Measurements from ENCODE around the gene TEKTIP1.
A peak's percentile ranks its signal among the peaks of the same experiment; 100 is the strongest.
"Not testable (repeated sequence)": the region's sequence is repeated elsewhere in the genome, so short reads cannot be mapped to it uniquely, and the experiment has no call there.

The TEKTIP1 gene

GRCh38 chr19:3555653-3556422 lies 16.9 kb downstream of the TEKTIP1 start:
- H3K9me3 ChIP-seq, result no peaks in the 10 kb centered on the region
- peak overlapping the region; percentile 87 for H3K9ac ChIP-seq
- peak overlapping the region; percentile 95 for H3K4me3 ChIP-seq
- H3K27me3 ChIP-seq, result no peaks in the 10 kb centered on the region
- TF ChIP-seq Cebpa-rat (IDR thresholded peaks at IDR 0.05), result no peak
- H3K27ac ChIP-seq, result peak overlapping the region; percentile 86
- peaks cover 91% of the 10 kb centered on the region for H3K4me1 ChIP-seq
- H3K4me2 ChIP-seq, result peak overlapping the region; percentile 95
- peaks cover 61% of the 10 kb centered on the region for H4K20me1 ChIP-seq
- peaks cover 8% of the 10 kb centered on the region for H3K36me3 ChIP-seq

GRCh38 chr19:3556423-3556977 lies 17.5 kb downstream of the TEKTIP1 start:
- Histone ChIP-seq H3K27ac (peak overlapping the region; percentile 86), H3K36me3 (peaks cover 1% of the 10 kb centered on the region; the same call in 1 of the 2 replicates), H3K27me3 (no peaks in the 10 kb centered on the region), H3K4me3 (peak overlapping the region; percentile 95), H3K9me3 (no peaks in the 10 kb centered on the region), H3K4me1 (peaks cover 92% of the 10 kb centered on the region), H3K9ac (peak overlapping the region; percentile 87), H3K4me2 (peak overlapping the region; percentile 95), H4K20me1 (peaks cover 54% of the 10 kb centered on the region)
- TF ChIP-seq Cebpa-rat (IDR thresholded peaks at IDR 0.05), result no peak

DNA sequence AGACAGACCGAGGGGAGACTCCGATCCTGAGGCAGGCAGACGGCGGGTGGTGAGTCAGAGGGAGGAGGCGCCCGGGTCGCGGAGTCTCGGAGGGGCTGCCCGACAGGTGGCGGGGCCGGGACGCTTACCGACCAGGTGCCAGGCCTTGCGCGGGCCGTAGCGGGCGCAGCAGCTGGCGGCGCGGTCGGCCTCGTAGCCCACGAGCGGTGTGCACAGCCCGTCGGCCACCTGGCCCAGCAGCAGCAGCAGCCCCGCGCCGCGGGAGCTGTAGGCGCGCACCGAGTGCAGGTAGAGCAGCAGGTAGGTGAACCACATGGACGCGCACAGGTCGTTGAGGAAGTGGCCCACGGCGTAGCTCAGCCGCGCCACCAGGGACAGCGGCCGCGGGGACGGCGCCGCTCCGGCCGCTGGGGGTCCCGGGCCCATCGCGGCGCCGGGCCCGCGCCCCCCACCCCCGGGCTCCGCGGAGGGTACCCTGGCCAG lies 18.0 kb downstream of the TEKTIP1 start:
- H4K20me1 ChIP-seq, result peaks cover 49% of the 10 kb centered on the region
- peak overlapping the region; percentile 95 for H3K4me2 ChIP-seq
- TF ChIP-seq Cebpa-rat (IDR thresholded peaks at IDR 0.05), result no peak
- no peaks in the 10 kb centered on the region for H3K36me3 ChIP-seq
- H3K9me3 ChIP-seq, result no peaks in the 10 kb centered on the region
- peak overlapping the region; percentile 87 for H3K9ac ChIP-seq
- H3K27me3 ChIP-seq, result no peaks in the 10 kb centered on the region
- peak overlapping the region; percentile 86 for H3K27ac ChIP-seq
- peaks cover 87% of the 10 kb centered on the region for H3K4me1 ChIP-seq
- peak overlapping the region; percentile 95 for H3K4me3 ChIP-seq

GRCh38 chr19:3557461-3558248 lies 18.7 kb downstream of the TEKTIP1 start, which contains the start of gene MFSD12:
MFSD12 (minus strand) TSS chr19:3557586; CDS start chr19:3557403, 183 bp downstream.
- Histone ChIP-seq H3K9me3 (no peaks in the 10 kb centered on the region), H3K4me1 (peaks cover 81% of the 10 kb centered on the region), H3K36me3 (no peaks in the 10 kb centered on the region), H3K27ac (peak within 1 kb of the TSS; percentile 86), H4K20me1 (peaks cover 43% of the 10 kb centered on the region), H3K4me2 (peak within 1 kb of the TSS; percentile 95), H3K9ac (peak within 1 kb of the TSS; percentile 87), H3K27me3 (no peaks in the 10 kb centered on the region), H3K4me3 (peak within 1 kb of the TSS; percentile 95)
- no peak for TF ChIP-seq Cebpa-rat (IDR thresholded peaks at IDR 0.05)

- H3K27me3 ChIP-seq, result no peaks in the 10 kb centered on the region
- peaks cover 26% of the 10 kb centered on the region for H3K4me1 ChIP-seq
- TF ChIP-seq Cebpa-rat (IDR thresholded peaks at IDR 0.05), result no peak
- no peaks in the 10 kb centered on the region for H3K36me3 ChIP-seq
- no peak overlapping the region for H3K27ac ChIP-seq
- no peak overlapping the region for H3K4me2 ChIP-seq
- H3K9ac ChIP-seq, result no peak overlapping the region
- no peaks in the 10 kb centered on the region for H4K20me1 ChIP-seq
- no peaks in the 10 kb centered on the region for H3K9me3 ChIP-seq
- no peak overlapping the region for H3K4me3 ChIP-seq
These were observed 24.9 kb downstream of the TEKTIP1 start for GRCh38 chr19:3563709-3564524.

DNA sequence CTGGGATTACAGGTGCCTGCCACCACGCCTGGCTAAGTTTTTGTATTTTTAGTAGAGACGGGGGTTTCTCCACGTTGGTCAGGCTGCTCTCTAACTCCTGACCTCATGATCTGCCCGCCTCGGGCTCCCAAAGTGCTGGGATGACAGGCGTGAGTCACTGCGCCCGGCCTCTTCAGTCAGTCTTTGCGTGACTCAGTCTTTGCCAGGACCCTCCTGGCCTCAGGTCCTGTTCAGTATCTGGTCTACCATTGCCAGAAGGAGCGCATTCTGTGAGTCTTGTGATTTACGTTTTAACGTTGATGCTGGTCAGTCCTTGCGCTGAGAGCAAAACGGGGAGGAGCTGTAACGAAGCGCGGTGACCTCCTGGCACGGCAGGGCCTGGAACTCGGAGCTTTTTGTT lies 26.2 kb downstream of the TEKTIP1 start:
- Histone ChIP-seq H3K9ac (no peak overlapping the region), H3K27ac (no peak overlapping the region), H3K36me3 (no peaks in the 10 kb centered on the region), H3K4me1 (peaks cover 14% of the 10 kb centered on the region), H3K27me3 (no peaks in the 10 kb centered on the region), H3K9me3 (no peaks in the 10 kb centered on the region), H3K4me2 (no peak overlapping the region), H3K4me3 (no peak overlapping the region), H4K20me1 (no peaks in the 10 kb centered on the region)
- TF ChIP-seq Cebpa-rat (IDR thresholded peaks at IDR 0.05), result no peak

DNA sequence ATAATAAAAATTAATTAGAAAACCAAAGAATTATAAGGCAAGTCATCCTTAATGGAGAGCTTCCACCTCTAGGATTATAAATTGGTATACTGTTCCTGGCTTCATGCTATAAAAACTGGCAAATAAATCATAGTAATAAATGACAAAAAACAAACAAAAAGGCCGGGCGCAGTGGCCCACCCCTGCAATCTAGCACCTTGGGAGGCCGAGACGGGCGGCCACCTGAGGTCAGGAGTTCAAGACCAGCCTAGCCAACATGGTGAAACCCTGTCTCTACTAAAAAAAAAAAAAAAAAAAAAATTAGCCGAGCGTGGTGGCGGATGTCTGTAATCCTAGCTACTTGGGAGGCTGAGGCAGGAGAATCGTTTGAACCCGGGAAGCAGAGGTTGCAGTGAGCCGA lies 31.1 kb downstream of the TEKTIP1 start:
- H3K9ac ChIP-seq, H3K27ac ChIP-seq, H3K4me2 ChIP-seq, H3K4me3 ChIP-seq, H3K4me1 ChIP-seq, H3K27me3 ChIP-seq, H3K36me3 ChIP-seq, H3K9me3 ChIP-seq: not testable (repeated sequence)
- peaks cover 18% of the 10 kb centered on the region for H4K20me1 ChIP-seq

DNA sequence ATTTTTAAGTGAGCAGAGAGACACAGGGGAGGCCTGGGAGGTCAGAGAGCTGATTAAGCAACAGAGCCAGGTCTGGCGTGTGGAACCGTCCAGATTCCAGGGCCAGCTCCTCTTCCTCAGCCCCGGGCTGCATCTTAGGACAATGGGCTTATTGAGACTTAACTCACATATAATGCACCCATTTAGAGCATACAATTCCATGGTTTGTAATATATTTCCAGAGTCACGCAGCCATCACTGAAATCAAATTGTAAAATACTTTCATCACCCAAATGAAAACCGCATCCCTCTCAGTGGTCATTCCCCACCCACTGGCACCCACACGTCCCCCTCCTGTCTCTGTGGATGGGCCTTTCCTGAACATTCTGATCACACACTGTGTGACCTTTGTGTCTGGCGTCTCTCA lies 31.6 kb downstream of the TEKTIP1 start:
- Histone ChIP-seq H3K4me2 (no peak overlapping the region), H3K27me3 (no peaks in the 10 kb centered on the region), H3K4me1 (peaks cover 9% of the 10 kb centered on the region), H3K4me3 (no peak overlapping the region), H4K20me1 (peaks cover 23% of the 10 kb centered on the region), H3K36me3 (peaks cover 13% of the 10 kb centered on the region), H3K9me3 (no peaks in the 10 kb centered on the region), H3K27ac (no peak overlapping the region), H3K9ac (no peak overlapping the region)
- no peak for TF ChIP-seq Cebpa-rat (IDR thresholded peaks at IDR 0.05)

Data from BLaER1 (cell line).